Left lobe of liver (tissue), 2 donors: ENCODE results near the gene ADRA2A. TPM values are rescaled to one million over a fixed set of nuclear protein-coding genes. Genes with fewer than 3 reads are reported as not detected.

Source experiments
- ATAC-seq: fragments of 200-7000 bp; cut with Tn5 transposase; one replicate; pipeline ENCODE4 v1.9.1; 2020; ENCODE audit warnings: mild to moderate bottlenecking, moderate library complexity
- DNase-seq: peaks from one replicate; pipeline ENCODE4 v3.0.0-alpha.2; 2020; ENCODE audit warnings: low spot score
- total RNA-seq: library from RNA; stranded (reverse); gene quantifications from one replicate; pipeline ENCODE4 v1.2.1, GENCODE V29; 2021
- donor health status: DM: no; HTN: no; CAD: no; lungs with moderate emphysema.
- donor health status: DM: no; HTN: yes; CAD: no.

Gene ADRA2A
- total RNA-seq, 1 donor from 2014 or later = 0.53 TPM

GRCh38 chr10:111109501-111110242 is 32.8 kb downstream of the ADRA2A start:
- no peak for ATAC-seq

GRCh38 chr10:111110771-111111170 is 33.9 kb downstream of the ADRA2A start:
- no peak for DNase-seq
- ATAC-seq = no peak

More at GRCh38 chr10:111109501-111110242, 32.8 kb downstream of the ADRA2A start:
- no peak for DNase-seq

- no peak for DNase-seq
- no peak for ATAC-seq
Measured at GRCh38 chr10:111112333-111112732, 35.5 kb downstream of the ADRA2A start.

GRCh38 chr10:111113238-111113960 is 36.6 kb downstream of the ADRA2A start:
- ATAC-seq (no peak), DNase-seq (no peak)

GRCh38 chr10:111113961-111114757 is 37.3 kb downstream of the ADRA2A start:
- DNase-seq (no peak), ATAC-seq (no peak)

GRCh38 chr10:111114758-111115500 is 38.1 kb downstream of the ADRA2A start:
- DNase-seq (no peak), ATAC-seq (no peak)

GRCh38 chr10:111116211-111116610 is 39.4 kb downstream of the ADRA2A start:
- DNase-seq = no peak
- no peak for ATAC-seq

- ATAC-seq (no peak), DNase-seq (no peak)
Measured at GRCh38 chr10:111116762-111117445, 40.1 kb downstream of the ADRA2A start.

GRCh38 chr10:111117528-111118277 is 40.9 kb downstream of the ADRA2A start:
- ATAC-seq (no peak), DNase-seq (no peak)

- DNase-seq (no peak), ATAC-seq (no peak)
Measured at GRCh38 chr10:111118758-111119157, 41.9 kb downstream of the ADRA2A start.

GRCh38 chr10:111119637-111120036 is 42.8 kb downstream of the ADRA2A start:
- no peak for DNase-seq
- no peak for ATAC-seq

- DNase-seq (no peak), ATAC-seq (no peak)
Measured at GRCh38 chr10:111122127-111122526, 45.3 kb downstream of the ADRA2A start.

- no peak for ATAC-seq
Measured at GRCh38 chr10:111123883-111124282, 47.1 kb downstream of the ADRA2A start.

GRCh38 chr10:111125102-111125501 is 48.3 kb downstream of the ADRA2A start:
- ATAC-seq (no peak), DNase-seq (no peak)

More at GRCh38 chr10:111123883-111124282, 47.1 kb downstream of the ADRA2A start:
- no peak for DNase-seq

- no peak for ATAC-seq
- no peak for DNase-seq
Measured at GRCh38 chr10:111126077-111126476, 49.2 kb downstream of the ADRA2A start.

GRCh38 chr10:111127081-111127848 is 50.4 kb downstream of the ADRA2A start:
- ATAC-seq (no peak), DNase-seq (no peak)

- DNase-seq = no peak
- ATAC-seq = no peak
Measured at GRCh38 chr10:111128331-111129180, 51.7 kb downstream of the ADRA2A start.

- DNase-seq (no peak), ATAC-seq (no peak)
Measured at GRCh38 chr10:111129363-111129762, 52.5 kb downstream of the ADRA2A start.
